ENCODE results near the gene TEAD1.

Gene TEAD1

GRCh38 chr11:12687740-12688139, 13.5 kb downstream of the TEAD1 start:
- no peak for DNase-seq

GRCh38 chr11:12689029-12689755, 15.0 kb downstream of the TEAD1 start:
- no peak for DNase-seq

- no peak for DNase-seq
Measured at GRCh38 chr11:12690663-12691062, 16.4 kb downstream of the TEAD1 start.

- no peak for DNase-seq
Measured at GRCh38 chr11:12691473-12691872, 17.3 kb downstream of the TEAD1 start.

GRCh38 chr11:12692229-12693075, 18.2 kb downstream of the TEAD1 start:
- peak; percentile 30 for DNase-seq

- no peak for DNase-seq
Measured at GRCh38 chr11:12693094-12693478, 18.9 kb downstream of the TEAD1 start.

- DNase-seq: no peak
Measured at GRCh38 chr11:12693479-12694182, 19.4 kb downstream of the TEAD1 start.

- DNase-seq: peak; percentile 41
Measured at GRCh38 chr11:12694183-12694531, 19.9 kb downstream of the TEAD1 start.

- no peak for DNase-seq
Measured at GRCh38 chr11:12695221-12695794, 21.1 kb downstream of the TEAD1 start.

- no peak for DNase-seq
Measured at GRCh38 chr11:12695873-12696272, 21.7 kb downstream of the TEAD1 start.

GRCh38 chr11:12696911-12697581, 22.8 kb downstream of the TEAD1 start:
- DNase-seq: no peak

GRCh38 chr11:12698048-12698447, 23.8 kb downstream of the TEAD1 start:
- no peak for DNase-seq

- DNase-seq: no peak
Measured at GRCh38 chr11:12701811-12702592, 27.8 kb downstream of the TEAD1 start.

GRCh38 chr11:12702999-12703453, 28.8 kb downstream of the TEAD1 start:
- DNase-seq: no peak

GRCh38 chr11:12704049-12704448, 29.8 kb downstream of the TEAD1 start:
- DNase-seq: no peak

- DNase-seq: no peak
Measured at GRCh38 chr11:12705874-12706273, 31.7 kb downstream of the TEAD1 start.

- DNase-seq: peak; percentile 76
Measured at GRCh38 chr11:12706545-12707499, 32.6 kb downstream of the TEAD1 start.

- DNase-seq: no peak
Measured at GRCh38 chr11:12707500-12707880, 33.3 kb downstream of the TEAD1 start.

GRCh38 chr11:12711496-12711895, 37.3 kb downstream of the TEAD1 start:
- DNase-seq: no peak

- DNase-seq: no peak
Measured at GRCh38 chr11:12712132-12712531, 37.9 kb downstream of the TEAD1 start.

GRCh38 chr11:12715131-12715530, 40.9 kb downstream of the TEAD1 start:
- DNase-seq: no peak

Data from NCI-H774 (cell line).